NT2/D1 (cell line): Measurements from ENCODE around the gene CSNK1G1.
"Not testable (repeated sequence)": the region's sequence is repeated elsewhere in the genome, so short reads cannot be mapped to it uniquely, and the experiment has no call there.

Experiments used
- DNase-seq: peaks from one replicate; pipeline ENCODE4 v3.0.0-alpha.2; 2011; ENCODE audit warnings: low read depth, low spot score
- H3K27me3 ChIP-seq: 2 replicates; pipeline ENCODE4 v1.6.0; 2011; ENCODE audit warnings: mild to moderate bottlenecking; ENCODE audit not compliant: insufficient read length, insufficient read depth
- H3K36me3 ChIP-seq: 2 replicates; pipeline ENCODE4 v1.6.1; 2011; ENCODE audit warnings: mild to moderate bottlenecking, low read length, mixed read lengths; ENCODE audit not compliant: insufficient read depth, insufficient read length
- H3K4me1 ChIP-seq: 2 replicates; pipeline ENCODE4 v1.5.1; 2011; ENCODE audit not compliant: insufficient read depth, insufficient read length
- H3K4me3 ChIP-seq: 2 replicates; pipeline ENCODE4 v1.5.1; 2011; ENCODE audit warnings: low read depth; ENCODE audit not compliant: insufficient read length
- H3K9ac ChIP-seq: 2 replicates; pipeline ENCODE4 v1.6.0; 2011; ENCODE audit warnings: low read depth; ENCODE audit not compliant: insufficient read length
- H3K9me3 ChIP-seq: 2 replicates; pipeline ENCODE4 v1.5.1; 2011; ENCODE audit warnings: mild to moderate bottlenecking, low read length; ENCODE audit not compliant: insufficient read depth
- SUZ12 ChIP-seq: IDR thresholded peaks from 2 replicates; pipeline ENCODE4 v1.6.1; 2011; ENCODE audit not compliant: insufficient read length, insufficient read depth; ENCODE audit errors: extremely low read depth
- YY1 ChIP-seq: IDR thresholded peaks from 2 replicates; pipeline ENCODE4 v1.6.1; 2011; ENCODE audit not compliant: insufficient read length, insufficient read depth
- ZNF274 ChIP-seq: IDR thresholded peaks from 2 replicates; pipeline ENCODE4 v1.6.1; 2011; ENCODE audit warnings: mild to moderate bottlenecking, low read depth, low read length

The CSNK1G1 gene

GRCh38 chr15:64386291-64386690 is 30.3 kb upstream of the CSNK1G1 start:
- no peak overlapping the region for H3K9ac ChIP-seq

DNA sequence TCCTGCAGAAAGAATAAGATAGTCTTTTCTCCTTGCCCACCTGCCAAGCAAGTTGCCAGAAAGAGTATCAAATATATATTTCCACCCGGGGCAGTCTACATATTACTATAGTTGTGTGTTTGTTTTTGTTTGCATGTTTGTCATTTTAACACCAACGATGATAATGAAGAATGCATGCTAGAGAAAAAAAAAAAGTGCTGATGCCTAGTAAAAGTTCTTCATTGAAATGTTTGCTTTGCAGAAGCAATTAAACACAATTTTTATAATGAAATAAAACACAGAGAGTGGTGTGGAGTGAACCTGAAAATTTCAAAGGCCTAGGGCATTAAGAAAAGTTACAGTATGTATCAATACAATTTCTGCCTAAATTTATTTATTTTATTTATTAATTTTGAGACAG is 27.8 kb upstream of the CSNK1G1 start:
- DNase-seq = no peak
- H3K9me3 ChIP-seq = no peaks in the 10 kb centered on the region
- no peak overlapping the region for H3K4me3 ChIP-seq
- peaks cover 2% of the 10 kb centered on the region for H3K4me1 ChIP-seq
- no peak for TF ChIP-seq SUZ12
- TF ChIP-seq YY1 = no peak
- TF ChIP-seq ZNF274 = no peak
- no peak overlapping the region for H3K9ac ChIP-seq
- H3K36me3 ChIP-seq = peaks cover 12% of the 10 kb centered on the region
- no peaks in the 10 kb centered on the region for H3K27me3 ChIP-seq

More at GRCh38 chr15:64386291-64386690, 30.3 kb upstream of the CSNK1G1 start:
- no peak for TF ChIP-seq YY1
- no peak for TF ChIP-seq ZNF274
- no peak for TF ChIP-seq SUZ12
- H3K27me3 ChIP-seq = no peaks in the 10 kb centered on the region
- H3K4me3 ChIP-seq = no peak overlapping the region
- H3K4me1 ChIP-seq = no peaks in the 10 kb centered on the region
- no peaks in the 10 kb centered on the region for H3K9me3 ChIP-seq
- DNase-seq = no peak
- H3K36me3 ChIP-seq = peaks cover 5% of the 10 kb centered on the region

DNA sequence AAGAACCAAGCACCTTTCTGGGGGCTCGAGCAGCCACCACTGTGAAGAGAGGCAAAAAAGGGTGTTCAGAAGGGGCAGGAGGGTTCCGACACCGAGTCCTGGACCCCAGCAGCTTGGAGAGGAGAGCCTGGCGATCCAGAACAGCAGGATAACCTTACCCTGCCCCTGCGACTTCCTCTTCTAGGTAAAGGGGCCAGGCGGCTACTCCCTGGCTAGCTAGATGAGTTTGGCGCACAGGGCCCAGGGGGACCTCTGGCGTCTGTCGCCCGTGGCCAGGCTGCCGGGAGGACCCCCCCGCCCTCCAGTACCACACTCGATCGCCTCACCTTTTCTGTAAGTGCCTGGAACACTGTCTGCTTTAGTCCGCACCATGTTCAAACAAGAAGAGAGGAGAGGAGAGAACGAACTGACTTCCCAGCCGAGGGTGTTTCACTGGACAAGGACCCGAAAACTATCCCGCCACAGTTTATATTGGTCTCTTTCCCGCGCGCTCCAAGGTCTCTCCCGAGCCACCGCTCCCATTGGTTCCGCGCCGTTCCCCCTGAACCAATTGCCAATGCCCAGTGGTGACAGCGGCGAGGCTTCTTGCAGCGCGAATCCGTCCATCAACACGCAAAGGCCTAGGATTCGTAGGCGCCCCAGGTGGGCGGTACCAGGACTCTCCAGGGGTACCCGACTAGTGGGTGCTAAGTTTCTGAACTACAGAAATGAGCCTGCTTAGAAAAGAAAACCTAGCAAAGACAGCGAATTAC is 25.2 kb upstream of the CSNK1G1 start, which contains the start of gene PCLAF:
TSS of gene PCLAF (minus strand) at position 442 of the 752 bp plus-strand sequence. CDS start at position 372, 70 bp downstream.
- H3K4me3 ChIP-seq = peak within 1 kb of the TSS; percentile 68
- DNase-seq = peak; percentile 92
- H3K36me3 ChIP-seq = peaks cover 25% of the 10 kb centered on the region
- H3K4me1 ChIP-seq = peaks cover 2% of the 10 kb centered on the region
- no peaks in the 10 kb centered on the region for H3K27me3 ChIP-seq
- TF ChIP-seq YY1 (no peak), ZNF274 (no peak), SUZ12 (no peak)
- H3K9me3 ChIP-seq = no peaks in the 10 kb centered on the region
- H3K9ac ChIP-seq = peak within 1 kb of the TSS; percentile 89

DNA sequence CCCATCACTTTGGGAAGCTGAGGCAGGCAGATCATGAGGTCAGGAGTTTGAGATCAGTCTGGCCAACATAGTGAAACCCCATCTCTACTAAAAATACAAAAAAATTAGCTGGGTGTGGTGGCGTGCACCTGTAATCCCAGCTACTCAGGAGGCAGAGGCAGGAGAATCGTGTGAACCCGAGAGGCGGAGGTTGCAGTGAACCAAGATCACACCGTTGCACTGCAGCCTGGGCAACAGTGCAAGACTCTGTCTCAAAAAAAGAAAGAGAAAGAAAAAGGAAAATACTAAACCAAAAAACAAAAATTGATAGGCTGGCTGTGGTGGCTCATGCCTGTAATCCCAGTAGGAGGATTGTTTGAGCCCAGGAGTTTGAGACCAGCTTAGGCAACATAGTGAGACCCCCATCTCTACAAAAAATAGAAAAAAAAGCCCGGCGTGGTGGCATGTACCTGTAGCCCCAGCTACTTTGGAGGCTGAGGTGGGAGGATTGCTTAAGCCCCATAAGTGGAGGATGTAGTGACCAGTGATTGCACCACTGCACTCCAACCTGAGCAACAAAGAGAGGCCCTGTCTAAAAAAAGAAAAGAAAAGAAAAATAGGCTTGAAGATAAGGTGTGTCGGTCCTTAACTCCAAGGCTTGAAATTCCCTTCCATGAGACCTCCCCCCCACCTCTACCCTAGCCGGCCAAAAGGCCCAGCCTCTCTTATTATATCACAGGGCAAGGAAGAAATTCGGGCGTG is 24.3 kb upstream of the CSNK1G1 start:
- not testable (repeated sequence) for H3K4me1 ChIP-seq, H3K27me3 ChIP-seq, H3K9me3 ChIP-seq, DNase-seq
- Histone ChIP-seq H3K36me3 (peaks cover 33% of the 10 kb centered on the region), H3K9ac (peak overlapping the region; percentile 89), H3K4me3 (peak overlapping the region; percentile 68)

DNA sequence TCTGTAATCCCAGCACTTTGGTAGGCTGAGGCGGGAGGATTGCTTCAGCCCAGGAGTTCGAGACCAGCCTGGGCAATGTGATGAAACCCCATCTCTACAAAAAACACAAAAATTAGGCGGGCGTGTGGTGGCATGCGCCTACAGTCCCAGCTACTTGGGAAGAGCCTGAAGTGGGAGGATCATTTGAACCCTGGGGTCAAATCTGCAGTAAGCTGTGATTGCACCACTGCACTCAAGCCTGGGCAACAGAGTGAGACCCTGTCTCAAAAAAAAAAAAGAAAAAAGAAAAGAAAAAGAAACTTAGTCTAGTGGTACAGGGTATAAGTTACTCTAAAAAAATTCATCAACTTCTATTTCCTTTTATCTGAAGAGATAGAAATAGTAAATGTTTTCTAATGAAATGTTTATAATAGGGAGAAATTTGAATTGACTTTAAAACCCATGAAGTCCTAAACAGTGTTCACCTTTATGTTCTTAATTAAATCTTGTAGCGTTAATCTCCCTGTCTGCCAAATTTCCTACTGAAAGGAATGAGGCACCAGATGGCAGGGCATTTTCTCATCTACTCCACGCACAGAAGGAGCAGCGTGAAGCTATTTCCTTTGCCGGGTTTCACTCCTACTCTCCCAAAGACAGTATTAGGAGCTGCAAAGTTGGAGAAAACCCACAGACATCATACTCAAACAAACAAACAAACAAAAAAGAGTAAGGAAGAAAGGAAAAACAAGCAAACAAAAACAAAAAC is 23.4 kb upstream of the CSNK1G1 start:
- Histone ChIP-seq H3K9me3 (no peaks in the 10 kb centered on the region), H3K36me3 (peaks cover 42% of the 10 kb centered on the region), H3K27me3 (no peaks in the 10 kb centered on the region), H3K4me1 (peaks cover 2% of the 10 kb centered on the region), H3K4me3 (peak overlapping the region; percentile 9), H3K9ac (peak overlapping the region; percentile 46)
- DNase-seq = no peak
- TF ChIP-seq ZNF274 (no peak), YY1 (no peak), SUZ12 (no peak)

- Histone ChIP-seq H3K27me3 (no peaks in the 10 kb centered on the region), H3K4me3 (no peak overlapping the region), H3K9ac (no peak overlapping the region), H3K9me3 (no peaks in the 10 kb centered on the region), H3K4me1 (no peaks in the 10 kb centered on the region), H3K36me3 (peaks cover 61% of the 10 kb centered on the region)
- no peak for TF ChIP-seq SUZ12
- no peak for TF ChIP-seq ZNF274
- no peak for TF ChIP-seq YY1
- DNase-seq = no peak
Observed at GRCh38 chr15:64373360-64373759, 17.4 kb upstream of the CSNK1G1 start.

DNA sequence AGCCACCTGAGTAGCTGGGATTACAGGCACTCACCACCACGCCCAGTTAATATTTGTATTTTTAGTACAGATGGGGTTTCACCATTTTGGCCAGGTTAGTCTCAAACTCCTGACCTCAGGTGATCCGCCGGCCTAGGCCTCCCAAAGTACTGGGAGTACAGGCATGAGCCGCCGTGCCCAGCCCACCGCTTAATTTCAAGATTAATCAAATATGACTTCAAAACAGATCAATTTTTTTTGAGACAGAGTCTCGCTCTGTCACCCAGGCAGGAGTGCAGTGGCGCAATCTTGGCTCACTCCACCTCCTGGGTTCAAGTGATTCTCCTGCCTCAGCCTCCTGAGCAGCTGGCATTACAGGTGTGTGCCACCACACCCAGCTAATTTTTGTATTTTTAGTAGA is 15.4 kb upstream of the CSNK1G1 start:
- H3K36me3 ChIP-seq = peaks cover 58% of the 10 kb centered on the region
- H3K4me3 ChIP-seq, DNase-seq, H3K4me1 ChIP-seq, H3K27me3 ChIP-seq, H3K9ac ChIP-seq, H3K9me3 ChIP-seq: not testable (repeated sequence)
